Measurements from ENCODE around the gene AKT2. TPM values are rescaled to one million over a fixed set of nuclear protein-coding genes. Genes with fewer than 3 reads are reported as not detected.

Gene AKT2
- total RNA-seq, 1 experiment from 2014 or later: 108 TPM

- CTCF ChIA-PET: interaction anchor here (1.3 to 1.9 kb wide), 2 partner anchors 9 to 16 kb away, joined by 4 to 9 read pairs; no protein-coding TSS in a partner anchor
Measured at GRCh38 chr19:40321566-40322270, 36.6 kb upstream of the AKT2 start.

GRCh38 chr19:40321076-40321475, 35.9 kb upstream of the AKT2 start:
- CTCF ChIA-PET: interaction anchor here (1.3 kb wide), 1 partner anchor 10 kb away, joined by 4 read pairs; no protein-coding TSS in a partner anchor
- no peaks in the 10 kb centered on the region for H3K9me3 Mint-ChIP-seq (ENCODE audit: unreplicated experiment)

More at GRCh38 chr19:40321566-40322270, 36.6 kb upstream of the AKT2 start:
- peaks cover 57% of the 10 kb centered on the region for H3K36me3 Mint-ChIP-seq (ENCODE audit: insufficient read depth, unreplicated experiment)
- no peaks in the 10 kb centered on the region for H3K4me1 Mint-ChIP-seq (ENCODE audit: insufficient read depth, unreplicated experiment)
- H3K27me3 Mint-ChIP-seq (ENCODE audit: insufficient read depth, unreplicated experiment): no peaks in the 10 kb centered on the region
- DNase-seq (ENCODE audit: unreplicated experiment): no peak
- no peaks in the 10 kb centered on the region for H3K9me3 Mint-ChIP-seq (ENCODE audit: unreplicated experiment)
- no TSS peak for BruUV-seq (replicated peaks)
- H3K27ac Mint-ChIP-seq (ENCODE audit: low read depth, unreplicated experiment): no peak overlapping the region
- intact Hi-C loops (cut with micrococcal nuclease): no loop called here
- no peak overlapping the region for H3K4me3 Mint-ChIP-seq (ENCODE audit: unreplicated experiment)
- POLR2A ChIA-PET: interaction anchor here (0.6 to 1.8 kb wide), 3 partner anchors 9 to 14 kb away, joined by 3 to 6 read pairs (median 4); no protein-coding TSS in a partner anchor
- TF ChIP-seq CTCF (IDR thresholded peaks at IDR 0.05; ENCODE audit: unreplicated experiment): no peak

GRCh38 chr19:40320558-40320935, 35.4 kb upstream of the AKT2 start:
- Mint-ChIP-seq H3K27ac (ENCODE audit: low read depth, unreplicated experiment) (no peak overlapping the region), H3K4me3 (ENCODE audit: unreplicated experiment) (no peak overlapping the region), H3K36me3 (ENCODE audit: insufficient read depth, unreplicated experiment) (peaks cover 53% of the 10 kb centered on the region), H3K4me1 (ENCODE audit: insufficient read depth, unreplicated experiment) (no peaks in the 10 kb centered on the region), H3K27me3 (ENCODE audit: insufficient read depth, unreplicated experiment) (no peaks in the 10 kb centered on the region), H3K9me3 (ENCODE audit: unreplicated experiment) (no peaks in the 10 kb centered on the region)
- no peak for TF ChIP-seq CTCF (IDR thresholded peaks at IDR 0.05; ENCODE audit: unreplicated experiment)
- BruUV-seq (replicated peaks): no TSS peak
- DNase-seq (ENCODE audit: unreplicated experiment): no peak
- intact Hi-C loops (cut with micrococcal nuclease): no loop called here
- POLR2A ChIA-PET: no interaction called here
- CTCF ChIA-PET: interaction anchor here (0.6 to 0.7 kb wide), 2 partner anchors 228 to 278 kb away, joined by 3 to 4 read pairs; no protein-coding TSS in a partner anchor

More at GRCh38 chr19:40321076-40321475, 35.9 kb upstream of the AKT2 start:
- no peak for DNase-seq (ENCODE audit: unreplicated experiment)
- H3K27ac Mint-ChIP-seq (ENCODE audit: low read depth, unreplicated experiment): no peak overlapping the region
- H3K4me1 Mint-ChIP-seq (ENCODE audit: insufficient read depth, unreplicated experiment): no peaks in the 10 kb centered on the region
- peaks cover 56% of the 10 kb centered on the region for H3K36me3 Mint-ChIP-seq (ENCODE audit: insufficient read depth, unreplicated experiment)
- no peak for TF ChIP-seq CTCF (IDR thresholded peaks at IDR 0.05; ENCODE audit: unreplicated experiment)
- H3K4me3 Mint-ChIP-seq (ENCODE audit: unreplicated experiment): no peak overlapping the region
- POLR2A ChIA-PET: no interaction called here
- intact Hi-C loops (cut with micrococcal nuclease): no loop called here
- BruUV-seq (replicated peaks): no TSS peak
- no peaks in the 10 kb centered on the region for H3K27me3 Mint-ChIP-seq (ENCODE audit: insufficient read depth, unreplicated experiment)

DNA sequence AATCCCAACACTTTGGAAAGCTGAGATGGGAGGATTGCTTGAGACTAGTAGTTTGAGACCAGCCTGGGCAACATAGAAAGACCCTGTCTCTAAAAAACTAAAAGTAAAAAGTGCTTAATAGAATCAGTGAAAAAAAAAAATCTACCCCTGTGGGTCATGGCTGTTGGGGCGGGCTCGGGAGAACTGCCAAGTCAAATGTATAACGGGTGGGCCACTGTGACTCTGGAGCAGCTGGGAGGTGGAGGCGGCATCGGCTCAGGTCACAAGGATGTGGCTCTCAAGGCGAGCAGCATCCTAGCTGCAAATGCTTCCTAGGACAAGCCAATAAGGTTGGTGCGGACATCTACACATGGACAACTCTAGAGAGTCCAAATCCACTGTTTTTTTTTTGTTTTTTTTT, 32.2 kb upstream of the AKT2 start:
- ChIA-PET CTCF (interaction anchor here (0.6 to 2.0 kb wide), 2 partner anchors 12 to 139 kb away, joined by 3 to 10 read pairs; no protein-coding TSS in a partner anchor), POLR2A (no interaction called here)
- intact Hi-C loops (cut with micrococcal nuclease): no loop called here
- TF ChIP-seq CTCF (IDR thresholded peaks at IDR 0.05; ENCODE audit: unreplicated experiment): no peak
- Mint-ChIP-seq H3K27ac (ENCODE audit: low read depth, unreplicated experiment) (no peak overlapping the region), H3K4me1 (ENCODE audit: insufficient read depth, unreplicated experiment) (no peaks in the 10 kb centered on the region), H3K9me3 (ENCODE audit: unreplicated experiment) (no peaks in the 10 kb centered on the region), H3K4me3 (ENCODE audit: unreplicated experiment) (no peak overlapping the region), H3K27me3 (ENCODE audit: insufficient read depth, unreplicated experiment) (no peaks in the 10 kb centered on the region), H3K36me3 (ENCODE audit: insufficient read depth, unreplicated experiment) (peaks cover 31% of the 10 kb centered on the region)
- BruUV-seq (replicated peaks): no TSS peak
- no peak for DNase-seq (ENCODE audit: unreplicated experiment)

Data from MCF 10A (cell line).